Heart right ventricle (tissue), 16 donors: ENCODE results near the gene SLAMF6. TPM values are rescaled to one million over a fixed set of nuclear protein-coding genes. Genes with fewer than 3 reads are reported as not detected.
"Not testable (repeated sequence)": the region's sequence is repeated elsewhere in the genome, so short reads cannot be mapped to it uniquely, and the experiment has no call there.

Experiments
- ATAC-seq, 8 donors: fragments of 200-7000 bp; cut with Tn5 transposase; one replicate each; pipeline ENCODE4 v1.9.1; 2020; ENCODE audit warnings: mild to moderate bottlenecking in 8 of 8, moderate library complexity in 8 of 8, moderate number of reproducible peaks in 1 of 8
- DNase-seq, 2 donors: peaks; one replicate each; pipeline ENCODE4 v3.0.0-alpha.2; 2020
- H3K27ac ChIP-seq, 10 donors: fragments of 200-600 bp; sonication (generic) in 2 of 10; one replicate each; pipeline versions ENCODE4 v1.5.0 to v1.8.0; 2020 to 2022; ENCODE audit warnings: mild to moderate bottlenecking in 3 of 10
- H3K27me3 ChIP-seq, 7 donors: fragments of 200-600 bp; one replicate each; pipeline ENCODE4 v1.8.0; 2021 to 2022; ENCODE audit warnings: mild to moderate bottlenecking in 2 of 7
- H3K36me3 ChIP-seq, 9 donors: fragments of 200-600 bp; sonication (generic) in 1 of 9; one replicate each; pipeline versions ENCODE4 v1.5.0 to v1.8.0; 2020 to 2022; ENCODE audit warnings: mild to moderate bottlenecking in 2 of 9
- H3K4me1 ChIP-seq, 9 donors: fragments of 200-600 bp; sonication (generic) in 1 of 9; one replicate each; pipeline versions ENCODE4 v1.5.0 to v1.8.0; 2020 to 2022; ENCODE audit warnings: mild to moderate bottlenecking in 4 of 9
- H3K4me3 ChIP-seq, 10 donors: fragments of 200-600 bp; sonication (generic) in 2 of 10; one replicate each; pipeline versions ENCODE4 v1.5.0 to v1.8.0; 2020 to 2022; ENCODE audit warnings: mild to moderate bottlenecking in 7 of 10, moderate library complexity in 2 of 10
- H3K9me3 ChIP-seq, 11 donors: fragments of 200-600 bp in 10 of 11; sonication (generic) in 2 of 11; one replicate each; pipeline versions ENCODE4 v1.5.0 to v1.8.0; 2013 to 2022; ENCODE audit warnings: mild to moderate bottlenecking in 2 of 11, control low read depth in 1 of 11, moderate library complexity in 1 of 11
- CTCF ChIP-seq, 9 donors: fragments of 200-600 bp; sonication (generic) in 2 of 9; IDR thresholded peaks; one replicate each; pipeline versions ENCODE4 v1.5.0 to v1.8.0; 2021 to 2022; ENCODE audit warnings: antibody characterized with exemption in 9 of 9, mild to moderate bottlenecking in 5 of 9, moderate library complexity in 1 of 9
- WGBS, 2 donors: extraction: QIAGEN DNeasy Blood & Tissue Kit; methylation state at CpG; one replicate each; pipeline ENCODE4 v1.1.7; 2013; ENCODE audit warnings: inconsistent platforms in 1 of 2; 5-methylcytosine and 5-hydroxymethylcytosine counted together
- intact Hi-C, 10 donors: fragments of 100-400 bp; cut with DNase I; formaldehyde crosslinking; loops; one replicate each; pipeline versions ENCODE4 v1.11.1 to v1.14.2; 2022
- polyA plus RNA-seq, 2 donors: library from polyadenylated mRNA; stranded (reverse); fragments of 200-250 nt; gene quantifications; one replicate each; pipeline ENCODE4 v1.2.3, GENCODE V29; 2013
- total RNA-seq, 10 donors: library from RNA; stranded (reverse); fragmentation: NEBNext Ultra II Directional in 3 of 10; extraction: Animal tissue kit (Norgen Biotek cat#: 25700) in 3 of 10; gene quantifications; one replicate each; pipeline versions ENCODE4 v1.2.1 to v1.2.4, GENCODE V29; 2021 to 2023
- donor health status: Arrhythmogenic right ventricular cardiomyopathy.
- donor health status: ischemic (EF 13 %, LVEDD 7.1; RV severe dilation, severe dysfunction).
- donor health status: healthy with polysubstance abuse.
- donor health status: DM: no; HTN: yes; CAD: no.
- donor health status: DM: no; HTN: no; CAD: no.
- donor health status: ischemic (EF 25% LVEDD 6.9; RV normal size, moderate dysfunction).
- donor health status: ischemic (EF 25% LVEDD 5.7; RV mildly dilated, moderate dysfunction).
- donor health status: healthy.
- donor health status: DM: yes; HTN: yes; CAD: no.
- donor health status: Ischemic cardiomyopathy.
- donor health status: ischemic (EF 35%, LVEDD 5.7; RV mildly dilated, moderate dysfunction).
- donor health status: nonischemic (EF 11% LVEDD 7.7; RV severe dilation, severe dysfunction).
- donor health status: DM: yes; HTN: yes; CAD: no.
- donor health status: PGD.
- donor health status: ischemic (EF 29% LVEDD 5.4; RV normal size, mild dysfunction).
- donor health status: nonischemic (EF 23%, LVEDD 6.1; RV moderate dilation, normal function).

Gene SLAMF6
- total and polyA plus RNA-seq, 12 donors: 0.10 to 2.7 (median 0.33) TPM; not detected in 3

- H3K4me3 ChIP-seq: no peak overlapping the region
- ATAC-seq (no peak), DNase-seq (no peak)
- 65 to 68% methylated on average over 5 of the region's 5 CpGs for WGBS, 2 donors
- TF ChIP-seq CTCF (IDR thresholded peaks at IDR 0.05): no peak
- H3K27ac ChIP-seq: peak overlapping the region in 1 of 10 donors; percentile 82
- no peaks in the 10 kb centered on the region for H3K27me3 ChIP-seq
- H3K36me3 ChIP-seq: peaks cover 0 to 18% (median 0%) of the 10 kb centered on the region in 9 donors
- peaks cover 0 to 86% (median 0%) of the 10 kb centered on the region in 9 donors for H3K4me1 ChIP-seq
- H3K9me3 ChIP-seq: peaks cover 0 to 15% (median 3%) of the 10 kb centered on the region in 11 donors
- intact Hi-C loops: no loop called here
These were observed 44.3 kb upstream of the SLAMF6 start for GRCh38 chr1:160567341-160567740.

- H3K27me3 ChIP-seq: no peaks in the 10 kb centered on the region
- peaks cover 0 to 17% (median 3%) of the 10 kb centered on the region in 11 donors for H3K9me3 ChIP-seq
- TF ChIP-seq CTCF (IDR thresholded peaks at IDR 0.05): no peak
- intact Hi-C loops: no loop called here
- peak overlapping the region in 1 of 10 donors; percentile 1 for H3K4me3 ChIP-seq
- WGBS, 2 donors: 50 to 67% methylated on average over 4 of the region's 4 CpGs
- ATAC-seq (peak in 5 of 8 donors; percentile 14 to 63 (median 38)), DNase-seq (no peak)
- H3K4me1 ChIP-seq: peaks cover 0 to 86% (median 0%) of the 10 kb centered on the region in 9 donors
- peaks cover 0 to 18% (median 0%) of the 10 kb centered on the region in 9 donors for H3K36me3 ChIP-seq
- peak overlapping the region in 3 of 10 donors; percentile 31 to 82 (median 49) for H3K27ac ChIP-seq
These were observed 42.5 kb upstream of the SLAMF6 start for GRCh38 chr1:160565564-160565963.

- DNase-seq, H3K27me3 ChIP-seq, ATAC-seq, H3K4me3 ChIP-seq, H3K27ac ChIP-seq, intact Hi-C loops: not testable (repeated sequence)
- WGBS, 2 donors: 64 to 74% methylated on average over 1 of the region's 1 CpG
- Histone ChIP-seq H3K9me3 (peaks cover 0 to 17% (median 3%) of the 10 kb centered on the region in 11 donors), H3K36me3 (peaks cover 0 to 18% (median 0%) of the 10 kb centered on the region in 9 donors), H3K4me1 (peaks cover 0 to 81% (median 0%) of the 10 kb centered on the region in 9 donors)
These were observed 40.2 kb upstream of the SLAMF6 start for GRCh38 chr1:160563230-160563629.

- DNase-seq, H3K27ac ChIP-seq, H3K27me3 ChIP-seq, H3K4me3 ChIP-seq, ATAC-seq, intact Hi-C loops: not testable (repeated sequence)
- Histone ChIP-seq H3K36me3 (peaks cover 0 to 18% (median 0%) of the 10 kb centered on the region in 9 donors), H3K9me3 (peaks cover 0 to 17% (median 3%) of the 10 kb centered on the region in 11 donors), H3K4me1 (peaks cover 0 to 77% (median 0%) of the 10 kb centered on the region in 9 donors)
- 84 to 88% methylated on average over 2 of the region's 2 CpGs for WGBS, 2 donors
These were observed 39.7 kb upstream of the SLAMF6 start for GRCh38 chr1:160562745-160563144.

- H3K36me3 ChIP-seq: peaks cover 0 to 19% (median 0%) of the 10 kb centered on the region in 9 donors
- peaks cover 0 to 26% (median 0%) of the 10 kb centered on the region in 7 donors for H3K27me3 ChIP-seq
- no peak for ATAC-seq
- peaks cover 0 to 17% (median 3%) of the 10 kb centered on the region in 11 donors for H3K9me3 ChIP-seq
- no peak for TF ChIP-seq CTCF (IDR thresholded peaks at IDR 0.05)
- peak overlapping the region in 1 of 10 donors; percentile 70 for H3K27ac ChIP-seq
- no peak overlapping the region for H3K4me3 ChIP-seq
- intact Hi-C loops: no loop called here
- DNase-seq: no peak
- peaks cover 0 to 62% (median 0%) of the 10 kb centered on the region in 9 donors for H3K4me1 ChIP-seq
These were observed 37.8 kb upstream of the SLAMF6 start for GRCh38 chr1:160560806-160561205.
